Measurements from ENCODE around the gene GOLGA6L24. TPM values are rescaled to one million over a fixed set of nuclear protein-coding genes. Genes with fewer than 3 reads are reported as not detected.
"Not testable (repeated sequence)": the region's sequence is repeated elsewhere in the genome, so short reads cannot be mapped to it uniquely, and the experiment has no call there.

Gene GOLGA6L24
- total RNA-seq, 2 experiments from 2014 or later: not detected

GRCh38 chr15:28316958-28317357 is 40.9 kb downstream of the GOLGA6L24 start:
- H3K4me1 Mint-ChIP-seq (ENCODE audit: low read depth); H3K27me3 Mint-ChIP-seq; H3K27ac Mint-ChIP-seq; intact Hi-C loops (cut with micrococcal nuclease); H3K4me3 Mint-ChIP-seq; ATAC-seq; H3K9me3 Mint-ChIP-seq; DNase-seq; POLR2A ChIA-PET: not testable (repeated sequence)
- CTCF ChIA-PET: interaction anchor here (0.6 kb wide), 1 partner anchor 187 kb away, joined by 3 read pairs; no protein-coding TSS in a partner anchor
- peaks cover 22% of the 10 kb centered on the region for H3K36me3 Mint-ChIP-seq (ENCODE audit: low read depth)

DNA sequence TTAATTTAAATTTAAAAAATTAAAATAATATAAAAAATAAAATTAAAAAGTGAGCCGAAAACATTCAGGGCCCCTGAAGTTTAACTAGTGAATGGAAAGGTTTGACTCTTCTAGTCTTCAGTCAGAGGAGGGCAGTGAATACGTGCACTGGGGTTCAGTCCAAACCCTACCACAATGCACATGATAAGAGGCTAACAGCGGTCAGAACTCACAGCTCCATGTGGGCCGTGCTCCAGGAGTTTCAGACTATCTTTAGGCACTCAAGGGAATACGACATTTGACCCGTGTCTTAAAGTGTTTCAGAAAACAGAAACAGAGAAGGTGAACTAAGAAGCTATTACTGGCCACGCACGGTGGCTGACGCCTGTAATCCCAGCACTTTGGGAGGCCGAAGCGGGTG is 47.4 kb downstream of the GOLGA6L24 start:
- H3K27ac Mint-ChIP-seq; intact Hi-C loops (cut with micrococcal nuclease); POLR2A ChIA-PET; H3K27me3 Mint-ChIP-seq; H3K4me3 Mint-ChIP-seq; DNase-seq; CTCF ChIA-PET; ATAC-seq; H3K4me1 Mint-ChIP-seq (ENCODE audit: low read depth); H3K9me3 Mint-ChIP-seq: not testable (repeated sequence)
- H3K36me3 Mint-ChIP-seq (ENCODE audit: low read depth): peaks cover 42% of the 10 kb centered on the region

GRCh38 chr15:28308718-28309117 is 49.2 kb downstream of the GOLGA6L24 start:
- intact Hi-C loops (cut with micrococcal nuclease); H3K27me3 Mint-ChIP-seq; H3K9me3 Mint-ChIP-seq; H3K4me1 Mint-ChIP-seq (ENCODE audit: low read depth); H3K27ac Mint-ChIP-seq; CTCF ChIA-PET; H3K4me3 Mint-ChIP-seq; ATAC-seq; DNase-seq; POLR2A ChIA-PET: not testable (repeated sequence)
- peaks cover 32% of the 10 kb centered on the region for H3K36me3 Mint-ChIP-seq (ENCODE audit: low read depth)

Other genes starting within 250 kb of the GOLGA6L24 start
- 10 to 100 TPM; 29.5 to 32.3 TPM for gene HERC2, start 35.9 kb downstream of the GOLGA6L24 start, total RNA-seq
- not detected for gene GOLGA8F, start 20.6 kb upstream of the GOLGA6L24 start, total RNA-seq
- not detected for gene GOLGA8G, start 174.9 kb upstream of the GOLGA6L24 start, total RNA-seq
- not detected for gene GOLGA6L25, start 195.5 kb upstream of the GOLGA6L24 start, total RNA-seq

All from activated CD8-positive, alpha-beta T cell treated with anti-CD3 and anti-CD28 coated beads for 36 hours (primary cell).